HCT116 (cell line): Measurements from ENCODE around the gene DDX41. TPM values are rescaled to one million over a fixed set of nuclear protein-coding genes. Genes with fewer than 3 reads are reported as not detected.

Experiments used
- ATAC-seq: fragments of 200-7000 bp; cut with Tn5 transposase; 2 replicates; pipeline ENCODE4 v1.9.1; 2020; ENCODE audit warnings: mild to moderate bottlenecking, moderate library complexity
- BruUV-seq: library from RNA; stranded (reverse); fragments of 400-500 nt; replicated peaks from 2 replicates; lab custom pipeline; 2021; lab: Mats Ljungman, UMichigan
- CTCF ChIA-PET: fragments of 300-600 bp; sonication (Branson Sonifier 250); formaldehyde crosslinking; loops from one replicate; lab custom pipeline; 2021; ENCODE audit warnings: antibody characterized with exemption; lab: Charles Lee
- POLR2A ChIA-PET: fragments of 300-600, 350-600 bp; sonication (Branson Sonifier 250); formaldehyde crosslinking; loops from one replicate; lab custom pipeline; 2021; ENCODE audit warnings: antibody characterized with exemption; lab: Charles Lee
- RAD21 ChIA-PET, 2 experiments: fragments of 300-600 bp; sonication (Branson Sonifier 250); formaldehyde crosslinking; loops; one replicate each; lab custom pipeline; 2023; ENCODE audit warnings: low total read pairs in 2 of 2; ENCODE audit not compliant: uncharacterized antibody in 2 of 2, unreplicated experiment in 2 of 2, low non-redundant PET in 1 of 2; lab: Charles Lee
- DNase-seq: peaks from one replicate; pipeline ENCODE4 v3.0.0-alpha.2; 2010; ENCODE audit warnings: low read depth, low spot score
- H2AFZ ChIP-seq: fragments of 200-600 bp; shearing (Covaris generic), sonication (generic); 2 replicates; pipeline ENCODE4 v1.6.1; 2017; ENCODE audit warnings: low read depth, mixed run types, mixed read lengths, antibody characterized with exemption, low read length; ENCODE audit not compliant: poor library complexity, severe bottlenecking
- H3K27ac ChIP-seq: 2 replicates; pipeline ENCODE4 v1.5.1; 2012; ENCODE audit warnings: low read depth, low read length
- H3K27me3 ChIP-seq: fragments of 200-600 bp; sonication (generic); 2 replicates; pipeline ENCODE4 v1.6.1; 2016; ENCODE audit warnings: mixed run types, low read length, mixed read lengths; ENCODE audit not compliant: insufficient read depth
- H3K36me3 ChIP-seq, 2 experiments: fragments of 200-500 bp in 1 of 2; fragments of 200-600 bp in 1 of 2; sonication (Bioruptor generic) in 1 of 2; sonication (generic) in 1 of 2; 2 replicates each; pipeline versions ENCODE4 v1.5.1 to v1.6.1; 2014 to 2016; ENCODE audit warnings: low read length in 2 of 2, inconsistent platforms in 1 of 2, mixed read lengths in 1 of 2, mixed run types in 1 of 2; ENCODE audit not compliant: insufficient read depth in 2 of 2, control insufficient read depth in 1 of 2
- H3K4me1 ChIP-seq, 2 experiments: fragments of 200-600 bp in 1 of 2; sonication (generic) in 1 of 2; 2 replicates each; pipeline versions ENCODE4 v1.5.1 to v1.6.1; 2012 to 2017; ENCODE audit warnings: low read length in 2 of 2, inconsistent platforms in 1 of 2, mild to moderate bottlenecking in 1 of 2, mixed read lengths in 1 of 2, mixed run types in 1 of 2, moderate library complexity in 1 of 2; ENCODE audit not compliant: insufficient read depth in 2 of 2, control insufficient read depth in 1 of 2
- H3K4me2 ChIP-seq: fragments of 200-600 bp; sonication (generic); 2 replicates; pipeline ENCODE4 v1.6.1; 2017; ENCODE audit warnings: mixed run types, low read length, mixed read lengths
- H3K4me3 ChIP-seq, 2 experiments: fragments of 200-600 bp in 1 of 2; sonication (generic) in 1 of 2; replicated peaks in 1 of 2; 2 replicates each; pipeline ENCODE4 v1.5.1; 2011 to 2016; ENCODE audit warnings: low read length in 2 of 2, control low read depth in 1 of 2, low read depth in 1 of 2, mild to moderate bottlenecking in 1 of 2, mixed read lengths in 1 of 2, mixed run types in 1 of 2
- H3K79me2 ChIP-seq: fragments of 200-600 bp; sonication (generic); 2 replicates; pipeline ENCODE4 v1.6.1; 2017; ENCODE audit warnings: mild to moderate bottlenecking, mixed run types, low read length, moderate library complexity, mixed read lengths; ENCODE audit not compliant: insufficient read depth
- H3K9ac ChIP-seq: fragments of 200-600 bp; sonication (generic); 2 replicates; pipeline ENCODE4 v1.6.1; 2016; ENCODE audit warnings: low read length, mixed read lengths
- H3K9me2 ChIP-seq: fragments of 200-600 bp; sonication (generic), shearing (Covaris generic); 2 replicates; pipeline ENCODE4 v1.6.1; 2017; ENCODE audit warnings: mixed run types, mild to moderate bottlenecking, moderate library complexity; ENCODE audit not compliant: insufficient read depth
- H3K9me3 ChIP-seq, 2 experiments: fragments of 200-500 bp in 1 of 2; fragments of 200-600 bp in 1 of 2; sonication (Bioruptor generic) in 1 of 2; sonication (generic) in 1 of 2; 2 replicates each; pipeline ENCODE4 v1.6.1; 2014 to 2017; ENCODE audit warnings: low read length in 2 of 2, mixed read lengths in 2 of 2, inconsistent platforms in 1 of 2, low read depth in 1 of 2, mild to moderate bottlenecking in 1 of 2, mixed run types in 1 of 2, moderate library complexity in 1 of 2; ENCODE audit not compliant: control insufficient read depth in 1 of 2, insufficient read depth in 1 of 2
- H4K20me1 ChIP-seq: fragments of 200-600 bp; sonication (generic), shearing (Covaris generic); 2 replicates; pipeline ENCODE4 v1.6.1; 2017; ENCODE audit warnings: mixed run types, mild to moderate bottlenecking, moderate library complexity; ENCODE audit not compliant: insufficient read depth
- ELF1 ChIP-seq: IDR thresholded peaks from 2 replicates; pipeline ENCODE4 v1.6.1; 2012; ENCODE audit warnings: low read depth, borderline replicate concordance
- EZH2 ChIP-seq: fragments of 200-600 bp; sonication (generic); IDR thresholded peaks from 2 replicates; pipeline ENCODE4 v1.6.1; 2017; ENCODE audit warnings: antibody characterized with exemption, mixed run types
- JUND ChIP-seq: IDR thresholded peaks from 2 replicates; pipeline ENCODE4 v1.6.1; 2012
- POLR2AphosphoS5 ChIP-seq: IDR thresholded peaks from 2 replicates; pipeline ENCODE4 v1.6.1; 2011; ENCODE audit warnings: mild to moderate bottlenecking, low read depth, low read length, moderate library complexity
- intact Hi-C: fragments of 100-400 bp; cut with micrococcal nuclease; formaldehyde crosslinking; loops from 2 replicates; pipeline ENCODE4 v1.10.0; 2022
- total RNA-seq: library from RNA; stranded (reverse); gene quantifications from one replicate; pipeline ENCODE4 v1.2.1, GENCODE V29; 2021; ENCODE audit not compliant: unreplicated experiment

The DDX41 gene
- total RNA-seq, 1 experiment from 2014 or later, result 141 TPM

GRCh38 chr5:177492841-177493240, 23.9 kb downstream of the DDX41 start:
- no peak overlapping the region for H3K9ac ChIP-seq
- no peaks in the 10 kb centered on the region for H3K27me3 ChIP-seq
- BruUV-seq, result no TSS peak
- H3K4me2 ChIP-seq, result no peak overlapping the region; the same call in 1 of the 2 replicates
- ChIA-PET RAD21 (no interaction called here), POLR2A (interaction anchor here (6.4 kb wide), 1 partner anchor 14 kb away, joined by 54 read pairs; no protein-coding TSS in a partner anchor), CTCF (interaction anchor here (0.6 to 1.3 kb wide), 2 partner anchors 8 to 36 kb away, joined by 3 read pairs; no protein-coding TSS in a partner anchor)
- intact Hi-C loops, result no loop called here
- ATAC-seq (no peak), DNase-seq (no peak)
- peaks cover 31 to 61% of the 10 kb centered on the region in 2 experiments for H3K4me1 ChIP-seq
- H3K27ac ChIP-seq, result peak overlapping the region; percentile 96
- H4K20me1 ChIP-seq, result peaks cover 11% of the 10 kb centered on the region; the same call in 1 of the 2 replicates
- TF ChIP-seq ELF1, result no peak
- TF ChIP-seq EZH2, result no peak
- 0 out of 2 replicates have a peak, but pooled peaks have one; percentile 14 for TF ChIP-seq POLR2AphosphoS5
- H2AFZ ChIP-seq, result no peak overlapping the region
- H3K36me3 ChIP-seq, result peaks cover 8 to 37% of the 10 kb centered on the region in 2 experiments; a peak in 3 of 4 replicates
- no peaks in the 10 kb centered on the region for H3K9me3 ChIP-seq
- H3K79me2 ChIP-seq, result peaks cover 68% of the 10 kb centered on the region
- H3K4me3 ChIP-seq, result no peak overlapping the region
- no peaks in the 10 kb centered on the region for H3K9me2 ChIP-seq

GRCh38 chr5:177491983-177492746, 24.6 kb downstream of the DDX41 start:
- intact Hi-C loops, result no loop called here
- H3K4me1 ChIP-seq, result peaks cover 31 to 58% of the 10 kb centered on the region in 2 experiments
- TF ChIP-seq JUND (no peak), POLR2AphosphoS5 (0 out of 2 replicates have a peak, but pooled peaks have one; percentile 5)
- TF ChIP-seq, all 23 proteins: peak for 1

More at GRCh38 chr5:177491983-177492746, 24.6 kb downstream of the DDX41 start:
- no TSS peak for BruUV-seq
- peaks cover 67% of the 10 kb centered on the region for H3K79me2 ChIP-seq
- RAD21 ChIA-PET, result no interaction called here
- no peaks in the 10 kb centered on the region for H3K27me3 ChIP-seq
- POLR2A ChIA-PET, result interaction anchor here (6.4 kb wide), 1 partner anchor 13 kb away, joined by 54 read pairs; no protein-coding TSS in a partner anchor
- DNase-seq, result no peak
- no peaks in the 10 kb centered on the region for H3K9me3 ChIP-seq
- peaks cover 11% of the 10 kb centered on the region; the same call in 1 of the 2 replicates for H4K20me1 ChIP-seq
- H3K9me2 ChIP-seq, result no peaks in the 10 kb centered on the region
- ATAC-seq, result no peak
- H3K4me2 ChIP-seq, result no peak overlapping the region
- H3K9ac ChIP-seq, result no peak overlapping the region
- H3K4me3 ChIP-seq, result no peak overlapping the region
- peaks cover 14 to 43% of the 10 kb centered on the region in 2 experiments; a peak in 3 of 4 replicates for H3K36me3 ChIP-seq
- CTCF ChIA-PET, result interaction anchor here (0.6 to 1.3 kb wide), 3 partner anchors 9 to 184 kb away, joined by 3 read pairs; no protein-coding TSS in a partner anchor
- peak overlapping the region; percentile 96; the same call in 1 of the 2 replicates for H3K27ac ChIP-seq
- no peak overlapping the region for H2AFZ ChIP-seq
